ENCODE data around the gene PRSS12. TPM values are rescaled to one million over a fixed set of nuclear protein-coding genes. Genes with fewer than 3 reads are reported as not detected.
"Not testable (repeated sequence)": the region's sequence is repeated elsewhere in the genome, so short reads cannot be mapped to it uniquely, and the experiment has no call there.

Gene PRSS12
- total RNA-seq, 1 experiment from 2014 or later: 0.25 TPM

DNA sequence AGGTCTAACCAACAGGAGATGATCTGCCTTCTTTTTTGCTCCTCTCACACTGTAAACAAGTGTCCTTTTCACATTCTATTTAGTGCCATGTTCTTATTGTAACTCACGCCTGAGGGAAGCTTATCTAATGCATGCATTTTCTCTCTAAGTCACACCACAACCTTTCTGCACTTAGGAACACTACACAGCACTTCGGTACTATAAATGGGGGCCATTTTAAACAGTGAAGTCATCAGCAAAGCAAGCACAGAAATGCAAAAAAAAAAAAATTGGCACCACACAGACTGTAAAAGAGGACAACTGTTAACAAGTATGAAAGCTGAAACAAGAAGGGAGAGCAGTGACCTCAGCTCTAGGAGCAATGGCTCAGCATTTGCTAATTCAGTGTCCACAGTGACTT is 45.2 kb downstream of the PRSS12 start:
- H3K4me3 Mint-ChIP-seq (ENCODE audit: unreplicated experiment): no peak overlapping the region
- no peak overlapping the region for H3K4me3 ChIP-seq (ENCODE audit: low read depth, low read length)
- TF ChIP-seq, protein P1, sequence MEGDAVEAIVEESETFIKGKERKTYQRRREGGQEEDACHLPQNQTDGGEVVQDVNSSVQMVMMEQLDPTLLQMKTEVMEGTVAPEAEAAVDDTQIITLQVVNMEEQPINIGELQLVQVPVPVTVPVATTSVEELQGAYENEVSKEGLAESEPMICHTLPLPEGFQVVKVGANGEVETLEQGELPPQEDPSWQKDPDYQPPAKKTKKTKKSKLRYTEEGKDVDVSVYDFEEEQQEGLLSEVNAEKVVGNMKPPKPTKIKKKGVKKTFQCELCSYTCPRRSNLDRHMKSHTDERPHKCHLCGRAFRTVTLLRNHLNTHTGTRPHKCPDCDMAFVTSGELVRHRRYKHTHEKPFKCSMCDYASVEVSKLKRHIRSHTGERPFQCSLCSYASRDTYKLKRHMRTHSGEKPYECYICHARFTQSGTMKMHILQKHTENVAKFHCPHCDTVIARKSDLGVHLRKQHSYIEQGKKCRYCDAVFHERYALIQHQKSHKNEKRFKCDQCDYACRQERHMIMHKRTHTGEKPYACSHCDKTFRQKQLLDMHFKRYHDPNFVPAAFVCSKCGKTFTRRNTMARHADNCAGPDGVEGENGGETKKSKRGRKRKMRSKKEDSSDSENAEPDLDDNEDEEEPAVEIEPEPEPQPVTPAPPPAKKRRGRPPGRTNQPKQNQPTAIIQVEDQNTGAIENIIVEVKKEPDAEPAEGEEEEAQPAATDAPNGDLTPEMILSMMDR (IDR thresholded peaks at IDR 0.05; ENCODE audit: insufficient read depth in 1 of 2, low read depth in 1 of 2, low read length in 1 of 2, severe bottlenecking in 1 of 2, unreplicated experiment in 1 of 2): no peak
- CTCF ChIA-PET: no interaction called here
- no peak for DNase-seq
- POLR2A ChIA-PET: no interaction called here
- H3K27me3 ChIP-seq (replicated peaks; ENCODE audit: control insufficient read depth, insufficient read depth, low read length): no peaks in the 10 kb centered on the region
- no peaks in the 10 kb centered on the region for H3K9me3 ChIP-seq
- H3K27ac Mint-ChIP-seq (ENCODE audit: unreplicated experiment): no peak overlapping the region
- BruUV-seq (replicated peaks): no TSS peak
- no peaks in the 10 kb centered on the region for H3K4me1 ChIP-seq
- H3K27me3 Mint-ChIP-seq (ENCODE audit: insufficient read depth, unreplicated experiment): peaks cover 5% of the 10 kb centered on the region
- no peaks in the 10 kb centered on the region for H3K9me3 Mint-ChIP-seq (ENCODE audit: unreplicated experiment)
- H3K36me3 Mint-ChIP-seq (ENCODE audit: insufficient read depth, unreplicated experiment): peaks cover 6% of the 10 kb centered on the region
- no peaks in the 10 kb centered on the region for H3K36me3 ChIP-seq (ENCODE audit: control insufficient read depth, insufficient read depth, low read length)
- H3K4me1 Mint-ChIP-seq (ENCODE audit: low read depth, unreplicated experiment): no peaks in the 10 kb centered on the region
- intact Hi-C loops (cut with micrococcal nuclease; ENCODE audit: unreplicated experiment): no loop called here

DNA sequence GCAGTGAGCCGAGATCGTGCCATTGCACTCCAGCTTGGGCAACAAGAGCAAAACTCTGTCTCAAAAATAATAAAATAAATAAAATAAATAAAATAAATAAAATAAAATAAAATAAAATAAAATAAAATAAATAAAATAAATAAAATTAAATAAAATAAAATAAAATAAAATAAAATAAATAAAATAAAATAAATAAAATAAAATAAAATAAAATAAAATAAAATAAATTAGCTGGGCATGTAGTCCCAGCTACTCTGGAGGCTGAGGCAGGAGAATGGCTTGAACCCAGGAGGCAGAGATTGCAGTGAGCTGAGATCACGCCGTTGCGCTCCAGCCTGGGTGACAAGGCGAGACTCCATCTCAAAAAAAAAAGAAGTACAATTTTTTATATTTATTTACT is 53.2 kb downstream of the PRSS12 start:
- H3K4me1 Mint-ChIP-seq (ENCODE audit: low read depth, unreplicated experiment); H3K9me3 Mint-ChIP-seq (ENCODE audit: unreplicated experiment); DNase-seq; H3K9me3 ChIP-seq; H3K27me3 Mint-ChIP-seq (ENCODE audit: insufficient read depth, unreplicated experiment); CTCF ChIA-PET; H3K27me3 ChIP-seq (replicated peaks; ENCODE audit: control insufficient read depth, insufficient read depth, low read length); POLR2A ChIA-PET; BruUV-seq (replicated peaks); H3K36me3 Mint-ChIP-seq (ENCODE audit: insufficient read depth, unreplicated experiment); H3K36me3 ChIP-seq (ENCODE audit: control insufficient read depth, insufficient read depth, low read length); intact Hi-C loops (cut with micrococcal nuclease; ENCODE audit: unreplicated experiment); H3K27ac Mint-ChIP-seq (ENCODE audit: unreplicated experiment); H3K4me3 ChIP-seq (ENCODE audit: low read depth, low read length); H3K4me3 Mint-ChIP-seq (ENCODE audit: unreplicated experiment); H3K4me1 ChIP-seq: not testable (repeated sequence)

DNA sequence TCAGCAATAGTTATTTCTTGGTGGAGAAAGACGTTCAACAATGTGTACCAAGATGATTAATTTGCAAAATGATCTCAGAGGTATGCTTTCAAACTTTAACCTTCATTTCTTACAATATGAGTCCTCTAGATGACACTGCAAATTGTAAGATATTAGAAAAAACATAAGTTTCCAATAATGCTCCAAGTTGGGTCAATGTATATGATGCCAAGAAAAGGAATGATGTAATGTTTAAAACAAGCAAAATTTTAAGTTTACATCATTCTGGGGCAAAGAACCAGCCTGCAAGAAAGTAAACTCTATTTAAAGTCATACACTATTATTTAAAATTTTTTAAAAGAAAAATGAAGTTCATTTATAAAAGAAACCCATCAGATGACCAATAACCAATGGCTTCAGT is 56.1 kb downstream of the PRSS12 start:
- H3K36me3 Mint-ChIP-seq (ENCODE audit: insufficient read depth, unreplicated experiment): no peaks in the 10 kb centered on the region
- ChIA-PET CTCF (no interaction called here), POLR2A (no interaction called here)
- Histone ChIP-seq H3K4me1 (no peaks in the 10 kb centered on the region), H3K4me3 (ENCODE audit: low read depth, low read length) (no peak overlapping the region), H3K36me3 (ENCODE audit: control insufficient read depth, insufficient read depth, low read length) (no peaks in the 10 kb centered on the region), H3K9me3 (no peaks in the 10 kb centered on the region), H3K27me3 (replicated peaks; ENCODE audit: control insufficient read depth, insufficient read depth, low read length) (no peaks in the 10 kb centered on the region)
- intact Hi-C loops (cut with micrococcal nuclease; ENCODE audit: unreplicated experiment): no loop called here
- H3K27ac Mint-ChIP-seq (ENCODE audit: unreplicated experiment): no peak overlapping the region
- DNase-seq: no peak
- TF ChIP-seq, protein P1 (IDR thresholded peaks at IDR 0.05; ENCODE audit: insufficient read depth in 1 of 2, low read depth in 1 of 2, low read length in 1 of 2, severe bottlenecking in 1 of 2, unreplicated experiment in 1 of 2): no peak
- no peaks in the 10 kb centered on the region for H3K9me3 Mint-ChIP-seq (ENCODE audit: unreplicated experiment)
- H3K4me1 Mint-ChIP-seq (ENCODE audit: low read depth, unreplicated experiment): no peaks in the 10 kb centered on the region
- no peak overlapping the region for H3K4me3 Mint-ChIP-seq (ENCODE audit: unreplicated experiment)
- no peaks in the 10 kb centered on the region for H3K27me3 Mint-ChIP-seq (ENCODE audit: insufficient read depth, unreplicated experiment)
- no TSS peak for BruUV-seq (replicated peaks)

DNA sequence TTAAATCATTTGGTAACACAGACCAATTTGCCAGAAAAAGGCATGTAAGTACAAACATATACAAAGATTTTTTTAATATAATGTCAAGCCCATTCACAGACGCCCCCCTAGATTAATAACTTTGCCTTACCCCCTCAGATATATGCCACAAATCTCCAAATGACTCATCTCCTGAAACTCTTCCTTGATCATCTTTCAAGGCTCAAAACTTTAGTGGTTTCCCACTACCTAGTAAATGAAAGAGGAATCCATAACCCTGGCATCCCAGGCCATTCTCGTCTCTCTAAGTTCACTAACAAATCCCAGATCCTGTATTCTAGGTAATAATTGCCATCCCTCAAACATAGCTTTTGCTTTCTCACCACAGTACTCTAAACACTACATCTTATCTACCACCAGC is 61.9 kb downstream of the PRSS12 start:
- Mint-ChIP-seq H3K27ac (ENCODE audit: unreplicated experiment) (no peak overlapping the region), H3K4me1 (ENCODE audit: low read depth, unreplicated experiment) (no peaks in the 10 kb centered on the region), H3K27me3 (ENCODE audit: insufficient read depth, unreplicated experiment) (no peaks in the 10 kb centered on the region), H3K36me3 (ENCODE audit: insufficient read depth, unreplicated experiment) (no peaks in the 10 kb centered on the region), H3K9me3 (ENCODE audit: unreplicated experiment) (no peaks in the 10 kb centered on the region), H3K4me3 (ENCODE audit: unreplicated experiment) (no peak overlapping the region)
- Histone ChIP-seq H3K4me3 (ENCODE audit: low read depth, low read length) (no peak overlapping the region), H3K27me3 (replicated peaks; ENCODE audit: control insufficient read depth, insufficient read depth, low read length) (no peaks in the 10 kb centered on the region), H3K9me3 (no peaks in the 10 kb centered on the region), H3K4me1 (no peaks in the 10 kb centered on the region), H3K36me3 (ENCODE audit: control insufficient read depth, insufficient read depth, low read length) (no peaks in the 10 kb centered on the region)
- no peak for DNase-seq
- ChIA-PET POLR2A (no interaction called here), CTCF (no interaction called here)
- intact Hi-C loops (cut with micrococcal nuclease; ENCODE audit: unreplicated experiment): no loop called here
- no TSS peak for BruUV-seq (replicated peaks)
- TF ChIP-seq, protein P1 (IDR thresholded peaks at IDR 0.05; ENCODE audit: insufficient read depth in 1 of 2, low read depth in 1 of 2, low read length in 1 of 2, severe bottlenecking in 1 of 2, unreplicated experiment in 1 of 2): no peak
